ENCODE data around the gene MT4. TPM values are rescaled to one million over a fixed set of nuclear protein-coding genes. Genes with fewer than 3 reads are reported as not detected.
A peak's percentile ranks its signal among the peaks of the same experiment; 100 is the strongest.

MT4 gene
- polyA plus RNA-seq, 1 experiment, result not detected

GRCh38 chr16:56519459-56520250 is 45.2 kb upstream of the MT4 start, which contains the start of gene BBS2:
BBS2 (minus strand) TSS chr16:56520024; CDS start chr16:56519862, 162 bp downstream.
- ChIA-PET POLR2A (interaction anchor here (0.5 to 0.8 kb wide), 2 partner anchors 81 to 142 kb away, joined by 3 to 4 read pairs; no protein-coding TSS in a partner anchor), CTCF (interaction anchor here (0.5 to 1.5 kb wide), 3 partner anchors 81 to 182 kb away, joined by 3 to 6 read pairs (median 5); no protein-coding TSS in a partner anchor)
- no peak within 1 kb of the TSS for H3K27ac ChIP-seq (ENCODE audit: low read depth, low read length)
- peak; percentile 51 for DNase-seq (ENCODE audit: low read depth, low spot score)
- no peaks in the 10 kb centered on the region for H3K27me3 ChIP-seq (ENCODE audit: control insufficient read depth, insufficient read depth, low read length)
- no peaks in the 10 kb centered on the region; the same call in 1 of the 2 replicates for H3K9me3 ChIP-seq (ENCODE audit: control insufficient read depth, insufficient read depth, low read length)
- H3K4me3 ChIP-seq (ENCODE audit: low read depth, low read length), result peak within 1 kb of the TSS; percentile 91
- no peak for TF ChIP-seq CTCF (IDR thresholded peaks at IDR 0.05; ENCODE audit: low read depth, low read length)

GRCh38 chr16:56520251-56520577 is 44.7 kb upstream of the MT4 start:
- ChIA-PET POLR2A (interaction anchor here (0.8 kb wide), 1 partner anchor 81 kb away, joined by 4 read pairs; no protein-coding TSS in a partner anchor), CTCF (interaction anchor here (1.3 to 1.5 kb wide), 2 partner anchors 81 to 182 kb away, joined by 5 to 6 read pairs; no protein-coding TSS in a partner anchor)
- H3K27ac ChIP-seq (ENCODE audit: low read depth, low read length), result no peak overlapping the region
- H3K9me3 ChIP-seq (ENCODE audit: control insufficient read depth, insufficient read depth, low read length), result no peaks in the 10 kb centered on the region; the same call in 1 of the 2 replicates
- peak overlapping the region; percentile 91 for H3K4me3 ChIP-seq (ENCODE audit: low read depth, low read length)
- DNase-seq (ENCODE audit: low read depth, low spot score), result no peak
- no peaks in the 10 kb centered on the region for H3K27me3 ChIP-seq (ENCODE audit: control insufficient read depth, insufficient read depth, low read length)
- no peak for TF ChIP-seq CTCF (IDR thresholded peaks at IDR 0.05; ENCODE audit: low read depth, low read length)

GRCh38 chr16:56525236-56525635 is 39.6 kb upstream of the MT4 start:
- H3K4me3 ChIP-seq (ENCODE audit: low read depth, low read length), result no peak overlapping the region
- ChIA-PET POLR2A (no interaction called here), CTCF (interaction anchor here (0.6 kb wide), 1 partner anchor 568 kb away, joined by 4 read pairs; no protein-coding TSS in a partner anchor)
- DNase-seq (ENCODE audit: low read depth, low spot score), result no peak
- no peak overlapping the region for H3K27ac ChIP-seq (ENCODE audit: low read depth, low read length)
- H3K27me3 ChIP-seq (ENCODE audit: control insufficient read depth, insufficient read depth, low read length), result no peaks in the 10 kb centered on the region
- TF ChIP-seq CTCF (IDR thresholded peaks at IDR 0.05; ENCODE audit: low read depth, low read length), result no peak
- no peaks in the 10 kb centered on the region for H3K9me3 ChIP-seq (ENCODE audit: control insufficient read depth, insufficient read depth, low read length)

GRCh38 chr16:56530872-56531271 is 34.0 kb upstream of the MT4 start:
- no peaks in the 10 kb centered on the region for H3K9me3 ChIP-seq (ENCODE audit: control insufficient read depth, insufficient read depth, low read length)
- no peak overlapping the region for H3K27ac ChIP-seq (ENCODE audit: low read depth, low read length)
- no peak overlapping the region for H3K4me3 ChIP-seq (ENCODE audit: low read depth, low read length)
- peaks cover 3% of the 10 kb centered on the region for H3K27me3 ChIP-seq (ENCODE audit: control insufficient read depth, insufficient read depth, low read length)
- ChIA-PET CTCF (interaction anchor here (1.6 kb wide), 1 partner anchor 171 kb away, joined by 5 read pairs; no protein-coding TSS in a partner anchor), POLR2A (no interaction called here)
- TF ChIP-seq CTCF (IDR thresholded peaks at IDR 0.05; ENCODE audit: low read depth, low read length), result no peak
- DNase-seq (ENCODE audit: low read depth, low spot score), result no peak

GRCh38 chr16:56532714-56533113 is 32.2 kb upstream of the MT4 start:
- Histone ChIP-seq H3K27me3 (ENCODE audit: control insufficient read depth, insufficient read depth, low read length) (peaks cover 7% of the 10 kb centered on the region), H3K27ac (ENCODE audit: low read depth, low read length) (no peak overlapping the region), H3K4me3 (ENCODE audit: low read depth, low read length) (no peak overlapping the region), H3K9me3 (ENCODE audit: control insufficient read depth, insufficient read depth, low read length) (no peaks in the 10 kb centered on the region)
- POLR2A ChIA-PET, result no interaction called here
- CTCF ChIA-PET, result no interaction called here
- DNase-seq (ENCODE audit: low read depth, low spot score), result no peak
- no peak for TF ChIP-seq CTCF (IDR thresholded peaks at IDR 0.05; ENCODE audit: low read depth, low read length)
